H9 (cell line): ENCODE results near the gene NR1D1. TPM values are rescaled to one million over a fixed set of nuclear protein-coding genes. Genes with fewer than 3 reads are reported as not detected.

ENCODE experiments used
- DNase-seq: peaks from one replicate; pipeline ENCODE4 v3.0.0-alpha.2; 2017
- H2AFZ ChIP-seq: one replicate; pipeline ENCODE4 v1.6.1; 2013; ENCODE audit warnings: mild to moderate bottlenecking, low read length, control low read depth, moderate library complexity
- H2AK5ac ChIP-seq: 2 replicates; pipeline ENCODE4 v1.6.1; 2013; ENCODE audit warnings: low read length, control low read depth, mixed read lengths; ENCODE audit not compliant: insufficient read length
- H2BK120ac ChIP-seq: one replicate; pipeline ENCODE4 v1.6.1; 2013; ENCODE audit warnings: low read depth, mild to moderate bottlenecking, low read length, control low read depth, inconsistent platforms; ENCODE audit not compliant: poor library complexity, severe bottlenecking
- H2BK12ac ChIP-seq: 2 replicates; pipeline ENCODE4 v1.6.1; 2013; ENCODE audit warnings: low read length, control low read depth, mixed read lengths, low read depth; ENCODE audit not compliant: insufficient read length
- H2BK15ac ChIP-seq: 2 replicates; pipeline ENCODE4 v1.6.1; 2013; ENCODE audit warnings: low read depth, low read length, control low read depth
- H2BK20ac ChIP-seq: one replicate; pipeline ENCODE4 v1.6.1; 2013; ENCODE audit warnings: low read depth, mild to moderate bottlenecking, low read length, control low read depth, inconsistent platforms; ENCODE audit not compliant: poor library complexity, severe bottlenecking
- H2BK5ac ChIP-seq: 2 replicates; pipeline ENCODE4 v1.6.1; 2013; ENCODE audit warnings: low read length, control low read depth, mixed read lengths; ENCODE audit not compliant: insufficient read length
- H3K14ac ChIP-seq: 2 replicates; pipeline ENCODE4 v1.6.1; 2013; ENCODE audit warnings: low read length, control low read depth; ENCODE audit not compliant: insufficient read depth
- H3K18ac ChIP-seq: 2 replicates; pipeline ENCODE4 v1.6.1; 2013; ENCODE audit warnings: low read depth, mild to moderate bottlenecking, mixed read lengths, low read length, control low read depth; ENCODE audit not compliant: insufficient read length
- H3K23ac ChIP-seq: 2 replicates; pipeline ENCODE4 v1.6.1; 2013; ENCODE audit warnings: low read length, control low read depth, mixed read lengths, low read depth; ENCODE audit not compliant: insufficient read length
- H3K23me2 ChIP-seq: 2 replicates; pipeline ENCODE4 v1.6.1; 2013; ENCODE audit warnings: low read depth, mild to moderate bottlenecking, mixed read lengths, low read length, control low read depth; ENCODE audit not compliant: insufficient read length, poor library complexity, severe bottlenecking
- H3K27ac ChIP-seq: 2 replicates; pipeline ENCODE4 v1.5.1; 2013; ENCODE audit warnings: low read length, control low read depth, mixed read lengths, low read depth; ENCODE audit not compliant: insufficient read length
- H3K27me3 ChIP-seq: 2 replicates; pipeline ENCODE4 v1.6.1; 2013; ENCODE audit warnings: low read length, control low read depth, inconsistent platforms; ENCODE audit not compliant: insufficient read depth
- H3K4ac ChIP-seq: 2 replicates; pipeline ENCODE4 v1.6.1; 2013; ENCODE audit warnings: low read depth, mild to moderate bottlenecking, control low read depth, inconsistent platforms, low read length, moderate library complexity
- H3K4me1 ChIP-seq: 2 replicates; pipeline ENCODE4 v1.6.1; 2013; ENCODE audit warnings: low read length, control low read depth, inconsistent platforms; ENCODE audit not compliant: insufficient read depth
- H3K4me2 ChIP-seq: 2 replicates; pipeline ENCODE4 v1.6.1; 2013; ENCODE audit warnings: low read length, control low read depth, mixed read lengths; ENCODE audit not compliant: insufficient read length, insufficient read depth
- H3K56ac ChIP-seq: 2 replicates; pipeline ENCODE4 v1.6.1; 2013; ENCODE audit warnings: low read depth, mild to moderate bottlenecking, mixed read lengths, low read length, control low read depth; ENCODE audit not compliant: insufficient read length
- H3K79me1 ChIP-seq: 2 replicates; pipeline ENCODE4 v1.6.1; 2013; ENCODE audit warnings: low read depth, mild to moderate bottlenecking, moderate library complexity, low read length, control low read depth, inconsistent platforms; ENCODE audit not compliant: insufficient read depth, poor library complexity, severe bottlenecking
- H3K79me2 ChIP-seq: 2 replicates; pipeline ENCODE4 v1.6.1; 2013; ENCODE audit warnings: low read length, control low read depth, inconsistent platforms; ENCODE audit not compliant: insufficient read depth
- H3K9ac ChIP-seq: 2 replicates; pipeline ENCODE4 v1.6.1; 2013; ENCODE audit warnings: low read length, control low read depth, mixed read lengths; ENCODE audit not compliant: insufficient read length; ENCODE audit errors: extremely low read depth
- H3K9me3 ChIP-seq: one replicate; pipeline ENCODE4 v1.6.1; 2013; ENCODE audit warnings: low read depth, low read length, inconsistent platforms; ENCODE audit not compliant: control insufficient read depth
- H3T11ph ChIP-seq: one replicate; pipeline ENCODE4 v1.6.1; 2013; ENCODE audit warnings: mild to moderate bottlenecking, low read length, control low read depth, inconsistent platforms
- H4K20me1 ChIP-seq: one replicate; pipeline ENCODE4 v1.6.1; 2013; ENCODE audit not compliant: control insufficient read depth, insufficient read length, insufficient read depth
- H4K5ac ChIP-seq: 2 replicates; pipeline ENCODE4 v1.6.1; 2013; ENCODE audit warnings: low read depth, mild to moderate bottlenecking, mixed read lengths, low read length, control low read depth; ENCODE audit not compliant: insufficient read length
- H4K8ac ChIP-seq: replicated peaks from 2 replicates; pipeline ENCODE4 v1.6.1; 2013; ENCODE audit warnings: low read length, control low read depth, mixed read lengths, low read depth; ENCODE audit not compliant: insufficient read length
- H4K91ac ChIP-seq: 2 replicates; pipeline ENCODE4 v1.6.1; 2013; ENCODE audit warnings: low read depth, mild to moderate bottlenecking, moderate library complexity, mixed read lengths, low read length, control low read depth; ENCODE audit not compliant: insufficient read length
- H3K27ac Mint-ChIP-seq, 3 experiments: 2 replicates in 2 of 3; 3 replicates in 1 of 3; pipeline ENCODE4 v1.8.0; 2020 to 2021; ENCODE audit warnings: mixed read lengths in 3 of 3, mild to moderate bottlenecking in 1 of 3, moderate library complexity in 1 of 3
- H3K27me3 Mint-ChIP-seq: 2 replicates; pipeline ENCODE4 v1.8.0; 2021; ENCODE audit warnings: low read depth, mild to moderate bottlenecking, moderate library complexity, mixed read lengths
- H3K36me3 Mint-ChIP-seq, 3 experiments: 2 replicates in 2 of 3; 3 replicates in 1 of 3; pipeline ENCODE4 v1.8.0; 2020 to 2021; ENCODE audit warnings: low read depth in 3 of 3, mixed read lengths in 3 of 3; ENCODE audit not compliant: insufficient read depth in 1 of 3
- H3K4me1 Mint-ChIP-seq, 2 experiments: 2 replicates each; pipeline ENCODE4 v1.8.0; 2020; ENCODE audit warnings: mixed read lengths in 2 of 2
- H3K4me3 Mint-ChIP-seq, 2 experiments: 2 replicates in 1 of 2; 3 replicates in 1 of 2; pipeline ENCODE4 v1.8.0; 2020 to 2021; ENCODE audit warnings: mild to moderate bottlenecking in 2 of 2, mixed read lengths in 2 of 2, moderate library complexity in 1 of 2
- H3K9me3 Mint-ChIP-seq, 2 experiments: 2 replicates in 1 of 2; 3 replicates in 1 of 2; pipeline ENCODE4 v1.8.0; 2020; ENCODE audit warnings: mild to moderate bottlenecking in 2 of 2, mixed read lengths in 2 of 2, moderate library complexity in 1 of 2
- CTCF ChIP-seq: fragments of 200-600 bp; sonication (generic); conservative IDR thresholded peaks from 3 replicates; pipeline ENCODE4 v1.8.0; 2021; ENCODE audit warnings: antibody characterized with exemption, mild to moderate bottlenecking
- WGBS: extraction: QIAGEN DNeasy Blood & Tissue Kit; methylation state at CpG from one replicate; pipeline ENCODE4 v1.1.7; 2013; ENCODE audit warnings: missing lambda C conversion rate, low lambda C conversion rate, mixed read lengths; ENCODE audit not compliant: insufficient read length; ENCODE audit errors: extremely low coverage; 5-methylcytosine and 5-hydroxymethylcytosine counted together
- total RNA-seq: library from RNA; stranded (reverse); gene quantifications from 2 replicates; pipeline ENCODE4 v1.2.1, GENCODE V29; 2021

Gene NR1D1
- total RNA-seq, 1 experiment from 2014 or later: 8.6 TPM

GRCh38 chr17:40069751-40070708 lies 30.4 kb downstream of the NR1D1 start:
- Mint-ChIP-seq H3K4me3 (peak overlapping the region; percentile 32 to 58; a peak in 4 of 5 replicates), H3K36me3 (peaks cover 0 to 4% (median 0%) of the 10 kb centered on the region in 3 experiments; a peak in 2 of 7 replicates), H3K27me3 (peaks cover 7% of the 10 kb centered on the region), H3K27ac (peak overlapping the region in 1 of 3 experiments; percentile 27; a peak in 2 of 7 replicates), H3K9me3 (no peaks in the 10 kb centered on the region), H3K4me1 (peaks cover 55 to 79% of the 10 kb centered on the region in 2 experiments)
- no peak overlapping the region for H3K56ac ChIP-seq
- no peaks in the 10 kb centered on the region for H3K79me1 ChIP-seq
- no peak overlapping the region for H2BK5ac ChIP-seq
- no peak overlapping the region for H3K4ac ChIP-seq
- H4K5ac ChIP-seq: no peak overlapping the region
- H3K9me3 ChIP-seq: no peaks in the 10 kb centered on the region
- no peak overlapping the region for H2AFZ ChIP-seq
- H3K27ac ChIP-seq: no peak overlapping the region
- peaks cover 6% of the 10 kb centered on the region for H3K23me2 ChIP-seq
- H2BK120ac ChIP-seq: no peak overlapping the region
- peaks cover 1% of the 10 kb centered on the region; the same call in 1 of the 2 replicates for H3K27me3 ChIP-seq
- H2BK15ac ChIP-seq: no peak overlapping the region
- peaks cover 3% of the 10 kb centered on the region for H4K20me1 ChIP-seq
- no peak overlapping the region for H2BK20ac ChIP-seq
- no CpG with 5 or more reads among the region's 14 CpGs for WGBS
- no peak overlapping the region for H3K9ac ChIP-seq
- TF ChIP-seq CTCF: peak; percentile 38
- no peak overlapping the region for H3K18ac ChIP-seq
- H3T11ph ChIP-seq: no peak overlapping the region
- no peak overlapping the region for H3K14ac ChIP-seq
- H4K8ac ChIP-seq: no peak overlapping the region
- no peaks in the 10 kb centered on the region for H3K79me2 ChIP-seq
- peaks cover 24% of the 10 kb centered on the region for H3K4me1 ChIP-seq
- H2AK5ac ChIP-seq: no peak overlapping the region
- no peak overlapping the region for H2BK12ac ChIP-seq
- H3K4me2 ChIP-seq: peak overlapping the region; percentile 62
- peak; percentile 39 for DNase-seq
- no peak overlapping the region for H4K91ac ChIP-seq
- no peak overlapping the region for H3K23ac ChIP-seq
